SK-N-SH (cell line): ENCODE results near the gene IGHMBP2.

Experiments used
- CTCF ChIP-seq: fragments of 200-600 bp; sonication (generic); IDR thresholded peaks from 2 replicates; pipeline ENCODE4 v1.6.1; 2017; ENCODE audit warnings: antibody characterized with exemption, mild to moderate bottlenecking, moderate library complexity
- ELF1 ChIP-seq: IDR thresholded peaks from 2 replicates; pipeline ENCODE4 v1.4.0; 2012
- EZH2phosphoT487 ChIP-seq: fragments of 200-600 bp; sonication (generic); IDR thresholded peaks from 2 replicates; pipeline ENCODE4 v1.6.1; 2017; ENCODE audit warnings: low read depth, mixed run types, mild to moderate bottlenecking, antibody characterized with exemption, moderate library complexity, borderline replicate concordance
- MAX ChIP-seq: IDR thresholded peaks from 2 replicates; pipeline ENCODE4 v1.4.0; 2012; ENCODE audit warnings: low read depth
- PBX3 ChIP-seq: IDR thresholded peaks from 2 replicates; pipeline ENCODE4; 2012
- POLR2AphosphoS5 ChIP-seq: IDR thresholded peaks from 2 replicates; pipeline ENCODE4 v1.6.1; 2012; ENCODE audit warnings: low read depth, low read length
- USF1 ChIP-seq: IDR thresholded peaks from 2 replicates; pipeline ENCODE4 v1.4.0; 2012; ENCODE audit warnings: low read depth, borderline replicate concordance
- USF2 ChIP-seq: fragments of 150-350 bp; IDR thresholded peaks from 2 replicates; pipeline ENCODE4 v1.6.1; 2017; ENCODE audit warnings: antibody characterized with exemption, low read length, low read depth, borderline replicate concordance

- TF ChIP-seq EZH2phosphoT487 (no peak), USF1 (no peak), ELF1 (no peak), CTCF (no peak), MAX (no peak), POLR2AphosphoS5 (no peak), USF2 (no peak), PBX3 (no peak)
Observed at GRCh38 chr11:68882391-68882790, 21.3 kb upstream of the IGHMBP2 start.
